HUES64 (cell line): ENCODE data around the gene PCDH12.

Experiments
- H3K27ac ChIP-seq: 2 replicates; pipeline ENCODE4 v1.7.0; 2013; ENCODE audit warnings: low read depth, low read length, inconsistent platforms
- H3K27me3 ChIP-seq: 2 replicates; pipeline ENCODE4 v1.6.1; 2013; ENCODE audit warnings: mild to moderate bottlenecking, low read length; ENCODE audit not compliant: insufficient read depth
- H3K36me3 ChIP-seq: 2 replicates; pipeline ENCODE4 v1.6.1; 2013; ENCODE audit warnings: mild to moderate bottlenecking, low read length; ENCODE audit not compliant: insufficient read depth
- H3K4me1 ChIP-seq: 2 replicates; pipeline ENCODE4 v1.6.1; 2013; ENCODE audit warnings: mild to moderate bottlenecking, low read length, moderate library complexity; ENCODE audit not compliant: insufficient read depth
- H3K4me3 ChIP-seq: 2 replicates; pipeline ENCODE4 v1.5.1; 2013; ENCODE audit warnings: mild to moderate bottlenecking, low read length, moderate library complexity
- H3K9ac ChIP-seq: 2 replicates; pipeline ENCODE4 v1.6.1; 2013; ENCODE audit warnings: mild to moderate bottlenecking, low read depth, low read length
- H3K9me3 ChIP-seq: 2 replicates; pipeline ENCODE4 v1.6.1; 2013; ENCODE audit warnings: low read depth, low read length; ENCODE audit not compliant: insufficient read depth
- WGBS: fragments of 150-250, 120-280 bp; methylation state at CpG from one replicate; pipeline ENCODE4 v1.1.7; 2013; ENCODE audit warnings: missing lambda C conversion rate; 5-methylcytosine and 5-hydroxymethylcytosine counted together

The PCDH12 gene

DNA sequence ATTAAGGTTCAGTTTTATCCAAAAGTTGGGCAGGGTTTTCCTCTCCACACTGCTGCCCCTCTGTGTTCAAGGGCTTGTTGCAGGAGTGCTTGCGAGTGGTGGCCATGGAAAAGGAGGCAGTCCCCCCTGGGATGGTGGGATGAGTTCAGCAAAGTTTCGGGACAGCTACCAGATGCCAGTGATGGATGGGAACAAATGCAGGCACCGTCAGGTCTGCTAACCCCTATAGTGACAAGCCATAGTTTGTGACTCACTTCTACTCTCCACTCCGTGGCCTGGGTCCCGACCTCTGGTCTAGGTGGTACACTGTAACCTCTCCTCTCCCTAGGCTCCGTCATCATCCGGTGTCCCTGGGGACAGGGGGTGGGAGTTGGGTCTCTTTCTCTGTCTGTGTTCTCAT, 7.1 kb upstream of the PCDH12 start:
- 61% methylated on average over 5 of the region's 7 CpGs for WGBS
- H3K36me3 ChIP-seq: no peaks in the 10 kb centered on the region
- H3K9ac ChIP-seq: no peak overlapping the region
- no peak overlapping the region for H3K27ac ChIP-seq
- H3K4me3 ChIP-seq: no peak overlapping the region
- H3K27me3 ChIP-seq: no peaks in the 10 kb centered on the region
- H3K4me1 ChIP-seq: peaks cover 17% of the 10 kb centered on the region
- H3K9me3 ChIP-seq: no peaks in the 10 kb centered on the region

DNA sequence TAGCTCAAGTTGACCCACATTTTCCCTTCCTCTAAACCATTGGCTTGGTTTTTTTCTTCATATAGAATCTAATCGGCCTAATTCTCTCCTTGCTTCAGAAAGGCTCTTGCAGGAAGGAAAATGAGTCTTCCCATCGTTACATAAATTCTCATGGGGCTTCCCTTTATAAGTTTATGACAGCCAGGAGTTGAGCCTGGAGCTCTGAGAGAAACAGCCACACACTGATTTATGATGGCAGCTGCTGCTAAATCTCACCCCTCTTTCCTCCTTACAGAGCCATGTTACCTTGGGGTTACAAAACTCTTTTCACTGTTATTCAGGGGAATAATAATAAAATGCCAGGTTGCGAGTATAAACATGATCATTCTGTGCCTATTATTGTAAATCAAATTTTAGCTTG, 5.7 kb upstream of the PCDH12 start:
- no peaks in the 10 kb centered on the region for H3K27me3 ChIP-seq
- no peak overlapping the region for H3K9ac ChIP-seq
- H3K4me1 ChIP-seq: peaks cover 12% of the 10 kb centered on the region
- no peak overlapping the region for H3K4me3 ChIP-seq
- H3K27ac ChIP-seq: no peak overlapping the region
- no peaks in the 10 kb centered on the region for H3K9me3 ChIP-seq
- WGBS: 87% methylated on average over 3 of the region's 3 CpGs
- H3K36me3 ChIP-seq: no peaks in the 10 kb centered on the region

DNA sequence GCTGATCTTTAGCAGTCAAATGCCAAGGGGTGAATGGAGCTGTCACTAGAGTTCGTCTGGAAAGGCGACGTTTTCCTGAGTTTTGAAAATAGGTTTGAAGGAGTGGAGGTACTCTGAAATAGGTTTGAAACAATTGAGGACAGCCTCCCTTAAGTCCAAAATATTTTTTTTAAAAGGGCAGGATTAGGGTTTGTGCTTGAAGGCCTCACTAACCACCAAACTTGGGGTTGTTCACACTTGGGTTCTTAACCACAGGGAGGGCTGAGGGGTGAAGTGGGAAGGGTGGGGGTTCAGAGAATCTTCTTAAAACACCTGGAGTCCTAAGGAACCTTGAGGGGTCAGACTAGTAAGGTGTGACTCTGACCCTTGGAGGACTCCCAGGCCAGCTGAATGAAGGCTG, 3.5 kb upstream of the PCDH12 start:
- no peak overlapping the region for H3K4me3 ChIP-seq
- no peaks in the 10 kb centered on the region for H3K9me3 ChIP-seq
- H3K36me3 ChIP-seq: no peaks in the 10 kb centered on the region
- H3K9ac ChIP-seq: no peak overlapping the region
- no peaks in the 10 kb centered on the region for H3K27me3 ChIP-seq
- WGBS: 78% methylated on average over 3 of the region's 3 CpGs
- no peak overlapping the region for H3K27ac ChIP-seq
- peaks cover 20% of the 10 kb centered on the region for H3K4me1 ChIP-seq

DNA sequence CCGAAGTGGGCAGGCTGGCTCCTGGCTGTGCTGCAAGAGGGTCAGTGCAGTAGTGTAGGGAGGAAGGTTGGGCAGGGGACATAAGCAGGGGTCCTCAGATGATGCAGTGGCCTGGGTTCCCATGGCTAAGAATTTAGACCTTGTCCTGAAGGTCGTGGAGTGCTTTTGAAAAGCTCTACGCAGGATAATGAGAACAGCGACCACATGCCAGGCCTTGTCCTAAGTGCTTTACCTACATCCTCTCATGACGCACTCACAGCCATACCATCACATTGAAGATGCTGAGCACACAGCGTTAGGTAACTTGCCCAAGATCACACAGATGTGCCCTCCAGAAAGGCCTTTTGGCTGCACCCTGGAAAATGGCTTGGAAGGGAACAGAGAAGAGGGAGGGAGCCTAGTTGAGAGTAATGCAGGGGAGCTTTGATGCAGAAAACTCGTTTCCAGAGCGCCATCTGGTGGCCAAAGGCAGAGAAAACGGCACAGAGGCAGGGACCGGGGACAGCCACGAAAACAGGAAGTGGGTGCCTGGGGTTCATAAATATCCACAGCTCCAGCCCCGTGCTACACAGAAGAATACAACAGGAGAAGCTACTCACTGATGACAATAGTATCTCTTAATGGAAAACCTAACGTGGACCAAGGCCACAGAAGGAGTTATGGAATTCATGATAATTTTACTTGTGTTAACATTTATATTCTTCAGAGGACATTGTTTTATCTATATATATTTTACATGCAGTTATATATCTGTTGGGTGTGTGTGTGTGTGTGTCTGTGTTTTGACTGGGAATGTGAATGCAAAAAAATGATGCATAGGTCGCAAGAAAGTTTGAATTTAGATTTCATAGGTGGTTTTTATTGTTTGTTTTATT, 2.7 kb upstream of the PCDH12 start:
- 34% methylated on average over 13 of the region's 14 CpGs for WGBS
- H3K9ac ChIP-seq: no peak overlapping the region
- no peaks in the 10 kb centered on the region for H3K9me3 ChIP-seq
- no peaks in the 10 kb centered on the region for H3K27me3 ChIP-seq
- peaks cover 20% of the 10 kb centered on the region for H3K4me1 ChIP-seq
- no peaks in the 10 kb centered on the region for H3K36me3 ChIP-seq
- H3K27ac ChIP-seq: no peak overlapping the region
- no peak overlapping the region for H3K4me3 ChIP-seq

DNA sequence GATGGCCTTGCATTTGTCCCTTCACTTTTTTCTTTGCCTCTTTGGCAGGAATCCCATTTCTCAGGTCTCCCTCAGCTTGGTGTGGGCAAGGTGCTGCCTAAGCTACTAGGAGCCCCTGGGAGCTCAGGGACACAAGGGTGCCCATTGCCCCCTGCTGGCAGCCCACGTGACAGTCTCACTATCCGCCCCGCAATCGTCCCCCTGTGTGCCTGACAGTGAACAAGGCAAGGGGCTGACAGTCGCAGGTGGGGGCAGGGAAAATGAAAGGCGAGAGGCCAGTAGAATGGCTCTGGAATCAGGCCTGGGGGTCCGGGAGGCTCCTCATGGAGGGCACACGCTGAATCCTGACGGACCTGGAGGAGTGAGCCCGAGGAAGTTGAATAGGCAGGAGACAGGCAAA, 2.0 kb upstream of the PCDH12 start:
- no peak overlapping the region for H3K27ac ChIP-seq

DNA sequence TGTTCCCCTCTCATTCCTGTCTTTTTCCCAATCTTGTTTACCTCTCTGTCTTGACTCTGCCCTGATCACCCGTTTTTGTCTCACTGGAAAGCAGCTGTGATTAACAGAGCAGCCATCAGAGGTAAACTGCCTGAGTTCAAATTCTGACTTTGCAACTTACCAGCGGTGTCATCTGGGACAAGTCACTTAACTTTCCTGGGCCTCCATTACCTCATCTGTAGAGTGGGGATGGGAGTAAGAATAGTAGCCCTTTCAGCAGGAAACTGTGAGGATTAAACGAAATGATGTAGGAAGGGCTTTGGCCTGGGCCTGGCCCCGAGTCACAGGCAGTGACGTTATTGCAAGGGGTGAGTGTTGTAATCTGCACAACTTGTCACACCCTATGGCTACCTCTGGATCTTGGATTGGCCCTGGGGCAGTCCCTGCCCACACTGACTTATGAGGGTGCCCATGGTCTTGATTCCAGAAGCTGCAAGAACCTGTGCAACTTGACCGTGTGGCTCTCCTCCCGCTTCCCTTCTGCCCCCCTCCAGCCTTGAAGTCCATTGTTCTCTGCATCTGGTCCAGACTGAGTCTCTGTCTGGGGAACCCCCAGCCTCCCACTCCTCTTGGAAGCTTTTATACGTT, 657 bp upstream of the PCDH12 start:
- Histone ChIP-seq H3K9ac (0 out of 2 replicates have a peak overlapping the region, but pooled peaks have one; percentile 22), H3K4me1 (peaks cover 20% of the 10 kb centered on the region), H3K4me3 (no peak overlapping the region), H3K27me3 (no peaks in the 10 kb centered on the region), H3K9me3 (no peaks in the 10 kb centered on the region), H3K36me3 (no peaks in the 10 kb centered on the region), H3K27ac (no peak overlapping the region)
- WGBS: 81% methylated on average over 8 of the region's 8 CpGs

More for the DNA sequence above, 2.0 kb upstream of the PCDH12 start:
- Histone ChIP-seq H3K27me3 (no peaks in the 10 kb centered on the region), H3K4me1 (peaks cover 20% of the 10 kb centered on the region), H3K9ac (no peak overlapping the region), H3K36me3 (no peaks in the 10 kb centered on the region), H3K4me3 (no peak overlapping the region), H3K9me3 (no peaks in the 10 kb centered on the region)
- 49% methylated on average over 10 of the region's 10 CpGs for WGBS

DNA sequence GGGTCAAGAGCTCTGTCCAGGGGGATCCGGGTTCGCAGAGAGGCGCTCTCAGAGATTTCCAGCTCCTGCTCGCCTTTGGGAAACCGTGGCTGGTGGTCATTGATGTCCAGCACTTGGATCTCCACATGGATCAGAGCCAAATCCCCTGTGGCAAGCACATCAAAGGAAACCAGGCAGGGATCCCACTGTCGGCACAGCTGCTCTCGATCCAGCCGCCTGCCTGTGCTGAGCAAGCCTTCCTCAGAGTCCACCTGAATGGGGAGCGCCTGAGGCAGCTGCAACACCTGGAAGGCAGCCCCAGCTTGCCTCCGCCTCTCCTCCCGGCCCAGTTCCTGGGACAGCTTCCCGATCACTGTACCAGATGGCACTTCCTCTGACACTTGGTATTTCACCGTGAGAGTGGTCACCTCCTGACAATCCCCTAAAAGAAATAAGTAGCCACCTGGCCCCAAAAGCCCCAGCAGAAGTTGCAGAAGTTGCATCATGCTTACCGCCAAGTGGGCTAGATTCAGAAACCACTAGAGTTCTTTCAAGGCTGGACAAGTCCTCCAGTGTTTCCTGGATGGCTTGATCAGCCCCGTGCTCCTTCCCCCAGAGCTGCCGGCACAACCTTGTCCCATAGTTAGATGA, 520 bp downstream of the PCDH12 start:
- no peak overlapping the region for H3K27ac ChIP-seq
- H3K4me3 ChIP-seq: no peak overlapping the region
- no peaks in the 10 kb centered on the region for H3K27me3 ChIP-seq
- no peaks in the 10 kb centered on the region for H3K36me3 ChIP-seq
- no peak overlapping the region for H3K9ac ChIP-seq
- 90% methylated on average over 16 of the region's 16 CpGs for WGBS
- peaks cover 20% of the 10 kb centered on the region for H3K4me1 ChIP-seq
- no peaks in the 10 kb centered on the region for H3K9me3 ChIP-seq

DNA sequence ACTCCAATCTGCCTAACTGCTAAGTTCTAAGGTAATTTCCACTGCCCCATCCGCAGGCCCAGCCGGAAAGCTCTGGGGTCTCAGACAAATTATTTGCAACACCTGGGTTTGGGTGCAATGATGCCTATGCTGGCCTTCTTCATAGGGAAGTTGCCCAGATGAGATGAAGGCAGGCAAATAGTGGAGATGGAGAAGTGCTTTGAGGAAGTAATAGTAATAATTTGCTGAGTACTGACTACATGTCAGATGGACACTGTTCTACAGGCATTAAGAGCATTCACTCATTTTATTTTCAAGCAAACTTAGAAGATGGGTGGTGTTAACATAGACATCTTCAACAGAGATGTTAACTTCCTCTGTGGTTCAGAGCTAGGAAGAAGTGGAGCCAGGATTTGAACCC, 3.8 kb downstream of the PCDH12 start:
- H3K4me3 ChIP-seq: no peak overlapping the region
- no peak overlapping the region for H3K27ac ChIP-seq
- H3K4me1 ChIP-seq: peaks cover 14% of the 10 kb centered on the region; the same call in 1 of the 2 replicates
- over 99% methylated on average over 2 of the region's 2 CpGs for WGBS
- no peaks in the 10 kb centered on the region for H3K27me3 ChIP-seq
- no peaks in the 10 kb centered on the region for H3K36me3 ChIP-seq
- H3K9ac ChIP-seq: no peak overlapping the region
- no peaks in the 10 kb centered on the region for H3K9me3 ChIP-seq

DNA sequence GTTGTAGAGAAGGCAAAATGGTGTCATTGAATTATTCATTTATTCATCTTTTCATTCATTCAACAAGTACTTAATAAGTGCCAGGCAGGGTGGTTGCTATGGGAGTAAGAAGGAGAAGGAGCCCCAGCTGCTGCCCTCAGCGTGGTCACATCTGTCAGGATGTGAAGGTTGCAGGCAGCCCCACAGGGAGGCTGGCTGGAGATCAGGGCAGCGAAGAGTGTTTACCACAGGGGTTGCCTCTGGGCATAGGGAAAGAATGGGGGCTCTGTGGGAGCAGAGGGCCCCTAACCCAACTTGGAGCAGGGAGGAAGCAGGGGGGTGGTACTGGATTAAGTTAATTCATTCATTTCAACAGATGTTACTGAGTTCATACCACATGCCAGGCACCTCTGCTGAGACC, 6.0 kb downstream of the PCDH12 start:
- Histone ChIP-seq H3K36me3 (no peaks in the 10 kb centered on the region), H3K27ac (no peak overlapping the region), H3K27me3 (no peaks in the 10 kb centered on the region), H3K4me3 (no peak overlapping the region), H3K9me3 (no peaks in the 10 kb centered on the region), H3K9ac (no peak overlapping the region), H3K4me1 (peaks cover 3% of the 10 kb centered on the region; the same call in 1 of the 2 replicates)
- 87% methylated on average over 2 of the region's 2 CpGs for WGBS

DNA sequence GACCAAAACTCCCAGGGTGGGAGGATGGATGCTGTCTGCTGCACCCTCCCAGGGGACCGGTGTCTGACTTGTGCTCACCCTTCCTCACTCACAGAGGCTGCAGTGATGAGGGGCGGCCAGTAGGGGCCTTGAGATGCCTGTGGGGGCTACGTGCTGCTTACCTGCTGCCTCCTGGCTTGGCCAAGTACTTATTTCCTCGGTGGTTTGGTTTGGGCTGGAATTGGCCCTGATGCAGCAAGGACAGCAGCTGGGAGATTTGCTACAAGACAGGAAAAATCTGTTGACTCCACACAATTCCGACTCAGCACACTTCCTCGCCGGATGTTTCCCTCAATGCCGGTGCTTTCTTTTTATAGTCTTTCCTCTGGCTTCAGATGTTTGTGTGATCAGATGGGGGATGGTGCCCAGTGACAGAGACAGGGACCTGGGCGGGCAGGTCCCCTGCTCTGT, 6.6 kb downstream of the PCDH12 start:
- H3K4me3 ChIP-seq: no peak overlapping the region
- H3K4me1 ChIP-seq: peaks cover 3% of the 10 kb centered on the region; the same call in 1 of the 2 replicates
- H3K36me3 ChIP-seq: no peaks in the 10 kb centered on the region
- H3K9me3 ChIP-seq: no peaks in the 10 kb centered on the region
- H3K27me3 ChIP-seq: no peaks in the 10 kb centered on the region
- no peak overlapping the region for H3K9ac ChIP-seq
- H3K27ac ChIP-seq: no peak overlapping the region
- 63% methylated on average over 9 of the region's 9 CpGs for WGBS
